OCI-LY1 (cell line): Measurements from ENCODE around the gene LPIN3.

ENCODE experiments used
- CTCF ChIP-seq: fragments of 200-600 bp; sonication (generic), shearing (Covaris generic); IDR thresholded peaks from 2 replicates; pipeline ENCODE4 v1.5.1; 2017; ENCODE audit warnings: mild to moderate bottlenecking, antibody characterized with exemption, low read length, moderate library complexity, mixed read lengths
- EZH2 ChIP-seq: fragments of 200-600 bp; sonication (generic), shearing (Covaris generic); IDR thresholded peaks from 2 replicates; pipeline ENCODE4 v1.8.0; 2017; ENCODE audit warnings: borderline replicate concordance, mixed run types, mild to moderate bottlenecking, antibody characterized with exemption, low read length, moderate library complexity, mixed read lengths

GRCh38 chr20:41304424-41305079 lies 36.1 kb upstream of the LPIN3 start:
- no peak for TF ChIP-seq EZH2
- no peak for TF ChIP-seq CTCF
